IPS-18a (cell line): ENCODE data around the gene LEAP2.

ENCODE experiments used
- H3K27ac ChIP-seq: one replicate; pipeline ENCODE4 v1.5.1; 2013; ENCODE audit warnings: low read length
- H3K27me3 ChIP-seq: one replicate; pipeline ENCODE4 v1.6.1; 2013; ENCODE audit warnings: mild to moderate bottlenecking, low read length; ENCODE audit not compliant: control insufficient read depth, insufficient read depth
- H3K36me3 ChIP-seq: one replicate; pipeline ENCODE4 v1.6.1; 2013; ENCODE audit warnings: low read depth, low read length; ENCODE audit not compliant: control insufficient read depth
- H3K4me1 ChIP-seq: one replicate; pipeline ENCODE4 v1.6.1; 2013; ENCODE audit warnings: low read depth, low read length; ENCODE audit not compliant: control insufficient read depth
- H3K4me3 ChIP-seq: one replicate; pipeline ENCODE4 v1.5.1; 2013; ENCODE audit warnings: low read length
- H3K9ac ChIP-seq: one replicate; pipeline ENCODE4 v1.6.1; 2013; ENCODE audit warnings: mild to moderate bottlenecking, low read length, moderate library complexity
- H3K9me3 ChIP-seq: one replicate; pipeline ENCODE4 v1.6.1; 2013; ENCODE audit warnings: low read depth, low read length; ENCODE audit not compliant: control insufficient read depth

Gene LEAP2, protein sequence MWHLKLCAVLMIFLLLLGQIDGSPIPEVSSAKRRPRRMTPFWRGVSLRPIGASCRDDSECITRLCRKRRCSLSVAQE

DNA sequence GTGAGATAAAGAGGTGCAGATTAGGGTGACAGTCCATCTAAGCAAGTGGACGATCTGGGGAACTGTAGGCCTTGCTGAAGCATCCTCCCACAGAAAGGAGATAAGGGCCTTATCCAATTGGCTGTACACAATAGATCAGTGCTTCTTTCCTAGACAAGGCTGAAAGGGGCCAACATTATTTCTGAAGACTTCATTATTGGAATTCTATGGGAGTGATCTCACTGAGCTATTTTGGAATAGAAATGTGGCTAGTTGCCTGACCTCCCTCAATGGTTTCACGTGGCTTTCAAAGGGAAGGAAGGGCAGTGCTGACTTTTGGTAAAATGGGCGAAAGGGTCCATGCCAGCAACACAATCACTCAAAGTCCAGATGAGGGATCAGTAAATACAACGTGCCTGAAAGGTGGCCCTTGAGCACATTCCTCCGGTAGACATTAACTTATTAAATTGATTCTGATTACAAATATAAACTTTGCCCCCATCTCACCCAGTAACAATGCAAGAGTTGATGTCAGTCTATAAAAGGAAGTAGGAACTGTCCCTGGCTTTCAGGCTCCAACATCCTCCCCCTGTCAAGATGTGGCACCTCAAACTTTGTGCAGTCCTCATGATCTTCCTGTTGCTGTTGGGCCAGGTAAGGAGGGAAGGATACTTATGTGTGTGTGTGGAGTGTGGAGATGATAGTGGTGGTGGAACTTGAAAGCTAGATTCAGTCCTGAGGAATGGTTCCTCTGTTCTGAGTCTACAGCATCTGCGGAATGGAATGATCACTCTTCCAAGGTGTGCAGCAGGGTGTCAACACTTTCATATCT, at the start of gene LEAP2:
Gene LEAP2 (plus strand): TSS at position 550 of the 811 bp plus-strand sequence. CDS start 27 bp downstream, at position 577.
- no peak within 1 kb of the TSS for H3K27ac ChIP-seq
- H3K9me3 ChIP-seq: no peaks in the 10 kb centered on the region
- H3K4me1 ChIP-seq: no peaks in the 10 kb centered on the region
- no peak within 1 kb of the TSS for H3K4me3 ChIP-seq
- no peak within 1 kb of the TSS for H3K9ac ChIP-seq
- peaks cover 25% of the 10 kb centered on the region for H3K36me3 ChIP-seq
- H3K27me3 ChIP-seq: no peaks in the 10 kb centered on the region

DNA sequence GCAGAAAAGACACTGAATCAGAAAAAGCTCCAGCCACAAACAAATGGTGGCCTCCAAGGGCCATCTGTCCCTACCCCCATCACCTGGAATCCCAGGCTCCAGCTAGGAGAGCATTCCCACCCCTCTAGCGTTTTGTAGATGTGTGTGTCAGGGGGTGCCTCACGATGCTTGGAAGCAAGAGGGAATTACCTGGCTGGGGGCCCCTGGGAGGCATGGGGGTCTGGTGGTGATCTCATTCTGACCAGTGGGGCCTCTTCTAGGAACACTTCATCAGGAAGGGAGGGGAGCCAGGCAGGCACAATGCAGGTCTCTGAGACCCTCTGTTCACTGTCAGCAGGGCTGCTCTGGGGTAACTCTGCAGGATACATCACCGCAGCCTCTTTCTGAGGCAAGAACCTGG, 49.0 kb upstream of the LEAP2 start:
- Histone ChIP-seq H3K4me1 (peaks cover 14% of the 10 kb centered on the region), H3K27me3 (peaks cover 74% of the 10 kb centered on the region), H3K4me3 (no peak overlapping the region), H3K9me3 (no peaks in the 10 kb centered on the region), H3K27ac (no peak overlapping the region), H3K9ac (no peak overlapping the region), H3K36me3 (no peaks in the 10 kb centered on the region)

DNA sequence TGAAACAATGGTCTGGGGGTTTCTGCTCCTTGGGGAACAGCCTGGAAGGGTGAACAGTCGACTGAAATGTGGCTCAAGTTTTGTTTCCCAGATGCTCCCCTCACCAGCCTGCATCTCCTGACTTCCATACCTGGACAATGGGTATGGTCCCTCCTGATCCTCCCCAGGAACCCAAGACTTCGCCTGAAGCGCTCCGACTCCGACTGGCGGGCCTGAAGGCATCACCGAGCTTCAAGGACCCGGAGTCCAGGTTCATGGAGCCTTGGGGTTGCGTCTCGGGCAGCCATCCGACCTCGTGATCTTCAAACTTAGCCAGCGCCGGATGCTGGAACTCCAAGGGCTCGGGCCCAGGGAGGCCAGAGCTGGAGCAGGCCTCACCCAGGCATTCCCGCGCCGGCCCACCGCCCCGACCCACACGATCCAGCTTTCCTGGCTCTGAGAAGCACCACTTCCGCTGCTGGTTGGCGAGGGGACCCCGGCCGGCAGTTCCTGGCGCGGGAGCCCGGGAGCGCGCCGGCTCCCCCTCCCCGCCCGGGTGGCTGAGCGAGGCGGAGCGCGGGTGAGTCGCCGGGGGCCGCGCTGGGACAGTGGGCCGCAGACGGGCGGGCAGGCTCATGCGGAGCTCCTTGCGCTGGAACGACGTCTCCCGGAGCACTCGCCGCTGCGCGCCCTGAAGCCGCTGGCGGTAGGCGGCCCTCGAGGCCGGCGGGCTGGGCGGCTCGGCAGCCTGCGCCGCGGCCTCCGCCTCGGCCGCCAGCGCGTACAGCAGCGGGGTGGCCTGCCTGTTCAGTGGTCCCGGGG, 48.2 kb upstream of the LEAP2 start:
- no peaks in the 10 kb centered on the region for H3K9me3 ChIP-seq
- no peaks in the 10 kb centered on the region for H3K36me3 ChIP-seq
- H3K9ac ChIP-seq: peak overlapping the region; percentile 8
- H3K4me3 ChIP-seq: peak overlapping the region; percentile 51
- H3K4me1 ChIP-seq: peaks cover 14% of the 10 kb centered on the region
- peaks cover 82% of the 10 kb centered on the region for H3K27me3 ChIP-seq
- no peak overlapping the region for H3K27ac ChIP-seq

DNA sequence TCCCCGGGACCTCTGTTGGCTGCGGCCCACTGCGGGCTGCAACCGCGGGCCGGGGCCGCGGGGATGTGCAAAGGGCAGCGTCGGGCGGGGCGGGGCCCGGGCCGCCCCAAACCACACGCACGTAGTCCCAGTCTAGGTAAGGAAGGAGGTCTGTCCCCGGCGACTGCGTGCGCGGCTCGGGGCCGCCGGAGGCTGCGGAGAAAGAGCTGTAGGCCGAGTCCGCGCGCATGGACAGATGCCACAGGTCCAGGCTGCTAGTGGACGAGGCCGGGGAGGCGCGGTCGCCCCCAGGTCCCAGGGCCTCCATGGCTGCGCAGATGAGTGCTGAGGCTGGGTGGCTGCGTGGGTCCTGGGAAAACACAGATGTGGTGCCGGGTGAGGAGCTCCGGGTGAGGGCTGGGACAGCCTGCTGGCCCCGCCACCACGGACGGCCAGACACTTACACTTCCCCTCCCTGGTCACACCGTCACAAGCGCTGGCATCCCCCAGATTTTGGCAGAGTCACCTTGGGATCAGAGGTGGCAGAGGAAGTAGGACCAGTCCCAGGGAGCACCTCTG, 47.6 kb upstream of the LEAP2 start:
- Histone ChIP-seq H3K9me3 (no peaks in the 10 kb centered on the region), H3K9ac (no peak overlapping the region), H3K4me3 (peak overlapping the region; percentile 51), H3K36me3 (no peaks in the 10 kb centered on the region), H3K27ac (no peak overlapping the region), H3K27me3 (peaks cover 85% of the 10 kb centered on the region), H3K4me1 (peaks cover 14% of the 10 kb centered on the region)

DNA sequence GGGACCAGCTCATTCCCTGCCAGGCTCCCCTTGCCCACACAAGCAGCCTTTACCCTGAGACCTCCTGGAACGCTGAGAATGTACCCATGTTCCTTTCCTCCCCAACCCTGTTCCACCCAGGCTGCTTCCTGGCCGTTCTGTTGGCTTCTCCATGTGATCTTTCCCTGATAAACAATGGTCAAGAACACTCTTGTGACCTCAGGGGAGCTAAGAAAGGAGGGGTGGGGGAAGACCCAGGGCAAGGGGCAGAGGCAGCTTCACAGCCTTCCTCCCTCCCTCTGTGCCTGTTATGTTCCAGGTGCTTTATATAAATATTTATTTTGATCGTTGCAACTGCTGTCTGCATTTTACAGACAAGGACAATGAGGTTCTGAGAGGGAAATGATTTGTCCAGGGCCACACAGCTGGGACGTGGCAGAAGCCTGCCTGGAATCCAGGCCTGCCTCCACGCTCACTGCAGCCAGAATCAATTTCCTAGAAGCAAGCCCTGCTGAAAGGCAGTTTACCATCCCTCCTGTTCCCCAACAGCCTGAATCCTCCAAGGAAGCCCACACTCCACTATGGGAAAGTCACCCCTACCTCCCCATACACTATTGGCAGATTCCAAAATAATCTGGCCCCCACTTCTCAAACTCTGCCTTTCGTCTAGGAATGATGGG, 46.9 kb upstream of the LEAP2 start:
- Histone ChIP-seq H3K36me3 (no peaks in the 10 kb centered on the region), H3K4me1 (peaks cover 14% of the 10 kb centered on the region), H3K9ac (no peak overlapping the region), H3K9me3 (no peaks in the 10 kb centered on the region), H3K27ac (no peak overlapping the region), H3K27me3 (peaks cover 87% of the 10 kb centered on the region), H3K4me3 (peak overlapping the region; percentile 51)

DNA sequence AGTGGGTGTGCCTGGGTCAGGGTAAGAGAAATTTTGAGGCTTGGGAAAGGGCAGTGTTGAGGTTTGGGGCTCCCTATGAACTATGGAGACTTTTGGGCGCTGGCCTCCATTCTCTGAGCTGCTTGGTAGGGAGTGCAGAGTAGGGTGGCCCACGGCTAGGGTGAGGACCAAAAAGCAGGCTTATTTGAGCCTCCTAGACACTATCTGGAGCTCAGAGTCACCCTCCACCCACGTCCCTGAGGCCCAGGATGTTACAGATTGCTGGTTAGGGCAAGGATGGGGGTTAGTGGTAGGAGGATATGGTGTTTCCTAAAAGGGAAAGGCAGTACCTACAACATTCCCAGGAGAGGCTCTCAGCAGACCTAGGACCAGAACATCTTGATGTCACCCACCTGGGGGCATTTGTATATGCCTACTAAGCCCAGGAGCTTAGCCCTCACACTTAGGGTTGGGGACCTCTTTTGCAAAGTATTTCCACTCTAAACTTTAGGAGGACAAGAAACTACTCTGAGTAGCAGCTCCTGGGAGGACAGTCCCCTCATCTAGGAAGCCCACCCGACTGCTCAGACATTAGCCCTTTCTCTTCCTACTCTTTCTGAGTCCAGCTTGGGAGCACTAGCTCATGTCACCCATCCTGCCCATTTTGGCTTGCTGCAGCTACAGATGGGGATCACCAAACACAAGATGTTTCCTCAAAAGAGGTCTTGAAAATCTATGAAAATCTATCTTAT, 45.4 kb upstream of the LEAP2 start:
- H3K9ac ChIP-seq: no peak overlapping the region
- no peaks in the 10 kb centered on the region for H3K36me3 ChIP-seq
- peaks cover 84% of the 10 kb centered on the region for H3K27me3 ChIP-seq
- H3K27ac ChIP-seq: no peak overlapping the region
- peaks cover 14% of the 10 kb centered on the region for H3K4me1 ChIP-seq
- no peaks in the 10 kb centered on the region for H3K9me3 ChIP-seq
- H3K4me3 ChIP-seq: no peak overlapping the region

DNA sequence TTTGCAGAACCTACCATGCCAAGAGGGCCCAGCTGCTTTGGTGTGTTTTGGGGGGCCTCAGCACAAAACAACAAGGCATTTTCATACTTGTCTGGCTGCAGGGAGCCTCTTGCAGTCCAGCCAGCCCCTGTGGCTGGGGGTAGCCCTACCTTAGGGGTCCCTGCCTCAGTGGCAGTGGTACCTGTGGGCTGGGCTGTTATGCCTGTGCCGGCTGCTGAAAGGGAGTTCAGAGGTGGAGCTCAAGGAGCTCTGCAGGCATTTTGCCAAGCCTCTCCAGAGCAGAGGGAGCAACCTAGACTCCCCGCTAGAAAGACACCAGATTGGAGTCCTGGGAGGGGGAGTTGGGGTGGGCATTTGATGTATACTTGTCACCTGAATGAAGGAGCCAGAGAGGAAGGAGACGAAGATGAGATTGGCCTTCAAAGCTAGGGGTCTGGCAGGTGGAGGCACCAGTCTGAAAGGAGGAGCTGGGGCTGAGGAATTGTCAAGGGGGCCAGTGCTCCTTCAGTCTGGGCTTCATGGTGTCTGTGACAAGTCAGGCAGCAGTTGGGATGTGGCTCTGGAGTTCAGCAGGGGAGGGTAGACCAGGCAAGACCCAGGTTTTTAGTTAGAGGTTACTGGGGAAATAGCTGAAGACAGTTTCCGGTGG, 44.5 kb upstream of the LEAP2 start:
- Histone ChIP-seq H3K27ac (no peak overlapping the region), H3K9me3 (no peaks in the 10 kb centered on the region), H3K4me1 (peaks cover 7% of the 10 kb centered on the region), H3K36me3 (no peaks in the 10 kb centered on the region), H3K9ac (no peak overlapping the region), H3K27me3 (peaks cover 79% of the 10 kb centered on the region), H3K4me3 (no peak overlapping the region)

DNA sequence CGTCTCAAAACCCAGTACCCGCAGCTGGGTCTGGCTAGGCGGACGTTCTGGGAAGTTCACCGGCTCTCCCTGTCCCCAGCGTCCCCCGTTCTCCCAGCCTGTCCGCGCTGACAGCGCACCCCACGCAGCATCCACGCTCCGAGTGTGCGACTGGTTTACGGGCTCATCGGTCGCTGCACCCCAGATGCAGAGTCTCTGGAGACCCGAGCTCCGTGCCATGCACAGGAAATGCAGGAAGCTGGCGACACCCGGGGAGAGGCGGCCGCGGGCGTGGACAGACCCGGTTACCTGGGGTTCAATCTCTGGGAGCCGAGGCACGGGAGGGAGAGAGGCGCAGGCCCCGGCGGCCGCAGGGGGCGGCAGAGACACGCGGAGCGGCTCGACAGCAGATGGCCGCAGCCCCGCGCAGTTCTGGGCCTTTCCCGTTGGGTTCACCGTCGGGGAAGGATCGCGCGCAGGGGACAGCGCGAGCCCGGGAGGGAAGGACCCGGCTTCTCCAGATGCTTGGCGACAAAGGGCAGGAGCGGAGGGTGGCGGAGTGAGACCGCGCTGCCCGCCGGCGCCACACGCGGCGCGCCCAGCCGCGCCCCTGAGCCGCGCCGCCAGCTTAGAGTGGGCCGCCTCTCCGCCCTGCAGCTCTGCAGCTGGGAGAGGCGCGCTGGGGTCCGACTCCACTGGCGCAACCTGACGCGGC, 43.6 kb upstream of the LEAP2 start:
- Histone ChIP-seq H3K36me3 (no peaks in the 10 kb centered on the region), H3K9ac (no peak overlapping the region), H3K27me3 (peaks cover 70% of the 10 kb centered on the region)

DNA sequence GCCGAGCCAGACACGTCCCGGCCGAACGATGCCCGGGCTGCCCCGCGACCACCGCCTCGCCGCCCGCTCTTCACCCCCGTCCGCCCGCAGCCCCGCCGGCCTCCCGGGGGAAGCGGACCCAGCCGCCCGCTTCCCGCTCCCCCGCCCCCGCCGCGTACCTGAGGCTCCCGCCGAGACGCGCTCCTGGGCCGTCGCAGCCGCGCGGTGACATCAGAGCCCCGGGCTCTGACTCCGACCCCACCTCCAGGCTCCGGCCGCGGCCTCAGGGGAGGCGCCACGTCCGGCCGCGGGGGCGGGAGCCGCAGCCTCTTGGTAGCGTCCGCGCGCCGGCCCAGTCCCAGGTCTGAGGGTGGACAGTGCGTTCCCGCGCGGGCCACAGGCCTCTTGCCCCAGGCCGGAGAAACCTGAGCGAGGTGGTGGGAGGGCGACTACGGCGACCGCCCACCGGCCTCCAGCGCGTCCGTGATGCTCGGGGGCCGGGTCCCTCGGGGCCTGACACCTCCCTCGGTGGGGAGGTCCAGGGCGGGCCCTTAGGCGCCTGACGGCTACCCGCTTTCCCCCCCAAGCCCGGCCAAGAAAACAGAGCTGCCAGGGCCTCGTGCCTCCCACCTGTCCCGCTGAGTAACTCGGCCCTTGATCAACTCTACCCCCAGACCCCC, 42.9 kb upstream of the LEAP2 start, which contains the start of gene SHROOM1:
Gene SHROOM1 (minus strand): TSS at position 212 of the 659 bp plus-strand sequence. CDS start 4,507 bp downstream, outside the sequence.
- H3K9me3 ChIP-seq: no peaks in the 10 kb centered on the region
- H3K36me3 ChIP-seq: no peaks in the 10 kb centered on the region
- H3K4me1 ChIP-seq: peaks cover 7% of the 10 kb centered on the region
- H3K9ac ChIP-seq: peak within 1 kb of the TSS; percentile 52
- no peak within 1 kb of the TSS for H3K27ac ChIP-seq
- peaks cover 63% of the 10 kb centered on the region for H3K27me3 ChIP-seq
- H3K4me3 ChIP-seq: peak within 1 kb of the TSS; percentile 56

More for the DNA sequence above, 43.6 kb upstream of the LEAP2 start:
- Histone ChIP-seq H3K4me1 (peaks cover 7% of the 10 kb centered on the region), H3K9me3 (no peaks in the 10 kb centered on the region), H3K27ac (no peak overlapping the region), H3K4me3 (peak overlapping the region; percentile 56)
